NCI-H1417 treated with DMSO at 0.1 percent for 48 hours (cell line): ENCODE results near the gene RBP5.

Source experiments
- DNase-seq: peaks from one replicate; lab custom pipeline; 2025; lab: John Stamatoyannopoulos, UW

The RBP5 gene

DNA sequence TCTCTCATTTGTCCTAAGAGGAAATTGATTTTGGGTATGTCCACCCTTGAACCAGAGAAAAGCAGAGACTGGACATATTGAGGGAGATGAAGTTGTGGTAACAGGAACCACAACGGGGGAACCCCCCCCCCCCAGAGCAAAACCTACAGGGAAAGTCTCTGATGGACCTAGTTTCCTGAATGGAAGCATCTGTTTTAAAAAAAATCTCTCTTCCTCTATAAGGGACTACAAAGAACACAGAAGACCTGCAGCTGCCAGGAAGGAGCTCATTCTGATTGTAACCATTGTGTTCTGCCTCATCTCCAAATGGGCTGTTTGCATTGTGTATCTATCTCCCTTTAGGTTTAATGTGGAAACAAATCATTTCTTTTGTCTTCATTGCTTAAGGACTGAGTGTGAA, 54.7 kb downstream of the RBP5 start:
- DNase-seq = no peak
